GM10248 (cell line): Measurements from ENCODE around the gene PDE6B.

ENCODE experiments used
- CTCF ChIA-PET: fragments of 300-600 bp; sonication (Branson Sonifier 250); formaldehyde crosslinking; extraction: SDS; loops from one replicate; lab custom pipeline; 2021; ENCODE audit warnings: antibody characterized with exemption; lab: Yijun Ruan, JAX
- POLR2A ChIA-PET: fragments of 350-650 bp; sonication (Branson Sonifier 250); formaldehyde crosslinking; extraction: SDS; loops from one replicate; lab custom pipeline; 2020; ENCODE audit warnings: antibody characterized with exemption; lab: Yijun Ruan, JAX
- DNase-seq: peaks from one replicate; pipeline ENCODE4 v3.0.0; 2012; ENCODE audit errors: extremely low spot score
- CTCF ChIP-seq: IDR thresholded peaks from 2 replicates; pipeline ENCODE4 v1.5.1; 2012; ENCODE audit warnings: mild to moderate bottlenecking, low read depth; ENCODE audit errors: extremely low read depth, missing control alignments, control extremely low read depth

The PDE6B gene

GRCh38 chr4:579543-580175, 45.7 kb upstream of the PDE6B start:
- no peak for TF ChIP-seq CTCF
- CTCF ChIA-PET = interaction anchor here (1.2 kb wide), 1 partner anchor 9 kb away, joined by 3 read pairs; no protein-coding TSS in a partner anchor
- no peak for DNase-seq
- POLR2A ChIA-PET = no interaction called here

GRCh38 chr4:581181-581580, 44.2 kb upstream of the PDE6B start:
- TF ChIP-seq CTCF = no peak
- POLR2A ChIA-PET = no interaction called here
- DNase-seq = no peak
- CTCF ChIA-PET = interaction anchor here (1.1 kb wide), 1 partner anchor 15 kb away, joined by 4 read pairs; no protein-coding TSS in a partner anchor

GRCh38 chr4:581753-582361, 43.5 kb upstream of the PDE6B start:
- ChIA-PET POLR2A (no interaction called here), CTCF (no interaction called here)
- TF ChIP-seq CTCF = no peak
- DNase-seq = no peak

- DNase-seq = no peak
- ChIA-PET POLR2A (no interaction called here), CTCF (no interaction called here)
- TF ChIP-seq CTCF = no peak
Measured at GRCh38 chr4:583820-584219, 41.6 kb upstream of the PDE6B start.

GRCh38 chr4:587671-588350, 37.6 kb upstream of the PDE6B start:
- POLR2A ChIA-PET = no interaction called here
- no peak for TF ChIP-seq CTCF
- no peak for DNase-seq
- CTCF ChIA-PET = no interaction called here

GRCh38 chr4:588351-588849, 37.0 kb upstream of the PDE6B start:
- no peak for TF ChIP-seq CTCF
- ChIA-PET POLR2A (no interaction called here), CTCF (interaction anchor here (0.9 kb wide), 1 partner anchor 8 kb away, joined by 3 read pairs; no protein-coding TSS in a partner anchor)
- DNase-seq = no peak
